ENCODE data around the gene PARD6B. TPM values are rescaled to one million over a fixed set of nuclear protein-coding genes. Genes with fewer than 3 reads are reported as not detected.

The PARD6B gene
- total and polyA plus RNA-seq, 2 of the 4 experiments (the other 2 are of a cell fraction): 0.17 to 0.90 TPM

DNA sequence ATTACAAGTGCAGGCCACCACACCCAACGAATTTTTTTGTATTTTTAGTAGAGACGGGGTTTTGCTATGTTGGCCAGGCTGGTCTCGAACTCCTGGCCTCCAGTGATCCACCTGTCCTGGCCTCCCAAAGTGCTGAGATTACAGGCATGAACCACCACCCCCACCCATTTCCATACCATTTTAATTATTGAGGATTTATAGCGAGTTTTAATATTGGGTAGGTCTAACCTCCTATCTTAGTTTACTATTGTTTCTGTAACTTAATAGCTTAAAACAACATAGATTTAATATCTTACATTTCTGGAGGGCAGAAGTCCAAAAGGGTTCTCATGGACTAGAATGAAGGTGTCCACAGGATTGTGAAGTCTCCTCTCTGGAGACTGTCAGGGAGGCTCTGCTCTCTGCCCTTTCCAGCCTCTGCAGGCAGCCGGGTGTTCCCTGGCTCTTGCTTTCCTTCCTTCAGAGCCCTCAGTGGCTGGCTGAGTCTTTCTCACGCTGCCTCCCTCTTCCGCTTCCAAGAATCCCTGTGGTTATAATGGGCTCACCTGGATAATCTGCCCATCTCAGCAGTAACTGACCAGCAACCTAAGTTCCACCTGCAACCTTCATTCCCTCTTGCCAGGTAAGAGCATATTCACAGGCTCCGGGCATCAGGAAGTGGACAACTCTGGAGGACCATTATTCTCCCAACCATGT, 44.9 kb downstream of the PARD6B start:
- in situ Hi-C loops (cut with MboI; ENCODE audit: low sequenced_read_pairs) (no loop called here), dilution Hi-C loops (cut with HindIII; ENCODE audit: low sequenced_read_pairs, unreplicated experiment) (no loop called here), intact Hi-C loops (cut with micrococcal nuclease) (no loop called here)
- H3K23ac ChIP-seq (ENCODE audit: low read depth, low read length): no peak overlapping the region
- H3K56ac ChIP-seq (ENCODE audit: extremely low read depth, insufficient read depth, low read length): no peak overlapping the region
- no peaks in the 10 kb centered on the region for H3K9me1 ChIP-seq (ENCODE audit: insufficient read depth, low read length)
- WGBS, 2 experiments (ENCODE audit: extremely low coverage in 2 of 2, insufficient read length in 1 of 2): 59% methylated on average over 3 of the region's 8 CpGs; no CpG with 5 or more reads in 1 of the 2 experiments
- H3K4ac ChIP-seq (ENCODE audit: low read depth, low read length): no peak overlapping the region
- H3K14ac ChIP-seq (replicated peaks; ENCODE audit: low read depth, low read length): no peak overlapping the region
- no peak overlapping the region for H2BK120ac ChIP-seq (ENCODE audit: low read depth, low read length)
- no peak overlapping the region for H2AK9ac ChIP-seq (replicated peaks; ENCODE audit: low read depth, low read length, poor library complexity)
- no peak overlapping the region for H2BK15ac ChIP-seq (ENCODE audit: low read depth, low read length)
- no peaks in the 10 kb centered on the region for H3K36me3 ChIP-seq (ENCODE audit: control insufficient read depth, insufficient read depth, low read length)
- H4K5ac ChIP-seq (ENCODE audit: low read depth, low read length): no peak overlapping the region
- ChIA-PET CTCF (interaction anchor here (1.6 kb wide), 1 partner anchor 12 kb away, joined by 8 read pairs; no protein-coding TSS in a partner anchor), POLR2A (ENCODE audit: unreplicated experiment) (no interaction called here)
- TF ChIP-seq USF2 (IDR thresholded peaks at IDR 0.05; ENCODE audit: low read depth, low read length): no peak
- TF ChIP-seq RFX5 (IDR thresholded peaks at IDR 0.05; ENCODE audit: low read depth, low read length): no peak
- TF ChIP-seq, protein P1, sequence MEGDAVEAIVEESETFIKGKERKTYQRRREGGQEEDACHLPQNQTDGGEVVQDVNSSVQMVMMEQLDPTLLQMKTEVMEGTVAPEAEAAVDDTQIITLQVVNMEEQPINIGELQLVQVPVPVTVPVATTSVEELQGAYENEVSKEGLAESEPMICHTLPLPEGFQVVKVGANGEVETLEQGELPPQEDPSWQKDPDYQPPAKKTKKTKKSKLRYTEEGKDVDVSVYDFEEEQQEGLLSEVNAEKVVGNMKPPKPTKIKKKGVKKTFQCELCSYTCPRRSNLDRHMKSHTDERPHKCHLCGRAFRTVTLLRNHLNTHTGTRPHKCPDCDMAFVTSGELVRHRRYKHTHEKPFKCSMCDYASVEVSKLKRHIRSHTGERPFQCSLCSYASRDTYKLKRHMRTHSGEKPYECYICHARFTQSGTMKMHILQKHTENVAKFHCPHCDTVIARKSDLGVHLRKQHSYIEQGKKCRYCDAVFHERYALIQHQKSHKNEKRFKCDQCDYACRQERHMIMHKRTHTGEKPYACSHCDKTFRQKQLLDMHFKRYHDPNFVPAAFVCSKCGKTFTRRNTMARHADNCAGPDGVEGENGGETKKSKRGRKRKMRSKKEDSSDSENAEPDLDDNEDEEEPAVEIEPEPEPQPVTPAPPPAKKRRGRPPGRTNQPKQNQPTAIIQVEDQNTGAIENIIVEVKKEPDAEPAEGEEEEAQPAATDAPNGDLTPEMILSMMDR (conservative IDR thresholded peaks at IDR 0.05; ENCODE audit: low read depth, low read length): no peak
- no peak for TF ChIP-seq CHD1 (IDR thresholded peaks at IDR 0.05; ENCODE audit: low read depth, low read length)
- no peak for TF ChIP-seq MXI1 (IDR thresholded peaks at IDR 0.05; ENCODE audit: borderline replicate concordance, low read depth, low read length)
- no peak for TF ChIP-seq FOS (IDR thresholded peaks at IDR 0.05; ENCODE audit: low read depth, low read length)
- no peak for TF ChIP-seq ELK1 (IDR thresholded peaks at IDR 0.05; ENCODE audit: borderline replicate concordance, low read depth, low read length)
- no peak for TF ChIP-seq SMC3 (IDR thresholded peaks at IDR 0.05; ENCODE audit: low read depth, low read length)
- TF ChIP-seq MAFK (IDR thresholded peaks at IDR 0.05; ENCODE audit: low read depth, low read length): no peak
- TF ChIP-seq CEBPB (IDR thresholded peaks at IDR 0.05; ENCODE audit: low read depth, low read length): no peak
- TF ChIP-seq MAZ (IDR thresholded peaks at IDR 0.05; ENCODE audit: borderline replicate concordance, low read depth, low read length): no peak
- no peak for TF ChIP-seq NFE2L2 (IDR thresholded peaks at IDR 0.05; ENCODE audit: low read depth, low read length)
- TF ChIP-seq BHLHE40 (IDR thresholded peaks at IDR 0.05; ENCODE audit: low read depth, low read length): no peak
- TF ChIP-seq RAD21 (IDR thresholded peaks at IDR 0.05; ENCODE audit: low read length): no peak
- no peak for TF ChIP-seq RCOR1 (IDR thresholded peaks at IDR 0.05; ENCODE audit: insufficient replicate concordance, low read length)
- no peak for TF ChIP-seq POLR2A (IDR thresholded peaks at IDR 0.05; ENCODE audit: low read depth, low read length)
- H3K18ac ChIP-seq (ENCODE audit: low read depth, low read length): no peak overlapping the region
- H4K20me1 ChIP-seq (ENCODE audit: insufficient read depth, low read length): no peaks in the 10 kb centered on the region
- H3K4me2 ChIP-seq (ENCODE audit: low read depth, low read length): no peak overlapping the region
- no peaks in the 10 kb centered on the region for H3K79me1 ChIP-seq (ENCODE audit: low read depth in 1 of 2, low read length in 2 of 2)
- BruUV-seq (replicated peaks): no TSS peak
- H3K27me3 ChIP-seq (ENCODE audit: control insufficient read depth, insufficient read depth, low read length): peaks cover 12% of the 10 kb centered on the region
- H3K4me3 ChIP-seq (ENCODE audit: insufficient read depth, low read depth, low read length): no peak overlapping the region
- H3K9ac ChIP-seq (ENCODE audit: low read depth, low read length): no peak overlapping the region
- H3K4me1 ChIP-seq (ENCODE audit: control insufficient read depth, insufficient read depth, low read length): no peaks in the 10 kb centered on the region
- no peak overlapping the region for H2BK5ac ChIP-seq (ENCODE audit: low read depth, low read length, poor library complexity, severe bottlenecking)
- H2AK5ac ChIP-seq (ENCODE audit: low read depth, low read length): no peak overlapping the region
- no peak overlapping the region for H3K27ac ChIP-seq (ENCODE audit: insufficient read depth, low read length)
- ATAC-seq (ENCODE audit: low read depth): no peak
- no peak overlapping the region for H4K8ac ChIP-seq (ENCODE audit: low read depth in 2 of 2, low read length in 2 of 2)
- H3K9me3 ChIP-seq (ENCODE audit: control insufficient read depth, insufficient read depth, low read length): no peaks in the 10 kb centered on the region
- H2BK20ac ChIP-seq (ENCODE audit: low read depth, low read length): no peak overlapping the region
- no peak overlapping the region for H2AFZ ChIP-seq (replicated peaks; ENCODE audit: low read length, poor library complexity)
- no peak for DNase-seq
- no peak overlapping the region for H4K91ac ChIP-seq (ENCODE audit: insufficient read depth, low read depth, low read length)
